GM18507 (cell line): ENCODE measurements around the gene RNF215.
A peak's percentile ranks its signal among the peaks of the same experiment; 100 is the strongest.

Experiments
- DNase-seq: peaks from one replicate; pipeline ENCODE4 v3.0.0; 2011; ENCODE audit warnings: low read depth; ENCODE audit not compliant: insufficient read length; ENCODE audit errors: extremely low spot score
- FAIRE-seq: peaks from 2 replicates; lab custom pipeline; 2011; peaks lifted over from hg19 to GRCh38; lab: Jason Lieb, UNC

Gene RNF215

GRCh38 chr22:30386960-30387827, at the start of gene RNF215:
Gene RNF215 (minus strand): TSS chr22:30387411. CDS start chr22:30387313, 98 bp downstream.
- FAIRE-seq (peak; percentile 74), DNase-seq (peak; percentile 89)

GRCh38 chr22:30436196-30436595, 49.0 kb upstream of the RNF215 start:
- FAIRE-seq (no peak), DNase-seq (no peak)

DNA sequence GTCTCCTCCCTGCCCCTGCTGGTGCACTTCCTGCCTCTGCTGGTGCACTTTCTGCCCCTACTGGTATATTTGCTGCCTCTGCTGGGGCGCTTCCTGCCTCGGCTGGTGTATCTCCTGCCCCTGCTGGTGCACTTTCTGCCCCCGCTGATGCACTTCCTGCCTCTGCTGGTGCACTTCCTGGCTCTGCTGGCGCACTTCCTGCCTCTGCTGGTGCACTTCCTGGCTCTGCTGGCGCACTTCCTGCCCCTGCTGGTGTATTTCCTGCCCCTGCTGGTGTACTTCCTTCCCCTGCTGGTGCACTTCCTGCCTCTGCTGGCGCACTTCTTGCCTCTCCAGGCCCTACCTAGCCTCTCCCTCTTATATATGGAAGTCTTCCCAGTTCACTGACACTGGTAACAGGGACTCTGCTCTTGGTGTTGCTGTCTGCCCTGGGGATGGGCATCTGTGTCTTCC, 48.5 kb upstream of the RNF215 start:
- peak; percentile 95 for FAIRE-seq
- DNase-seq = peak; percentile 23

- DNase-seq = no peak
- FAIRE-seq = no peak
Observed at GRCh38 chr22:30434843-30435242, 47.6 kb upstream of the RNF215 start.

GRCh38 chr22:30433773-30434172, 46.6 kb upstream of the RNF215 start:
- DNase-seq (no peak), FAIRE-seq (no peak)

DNA sequence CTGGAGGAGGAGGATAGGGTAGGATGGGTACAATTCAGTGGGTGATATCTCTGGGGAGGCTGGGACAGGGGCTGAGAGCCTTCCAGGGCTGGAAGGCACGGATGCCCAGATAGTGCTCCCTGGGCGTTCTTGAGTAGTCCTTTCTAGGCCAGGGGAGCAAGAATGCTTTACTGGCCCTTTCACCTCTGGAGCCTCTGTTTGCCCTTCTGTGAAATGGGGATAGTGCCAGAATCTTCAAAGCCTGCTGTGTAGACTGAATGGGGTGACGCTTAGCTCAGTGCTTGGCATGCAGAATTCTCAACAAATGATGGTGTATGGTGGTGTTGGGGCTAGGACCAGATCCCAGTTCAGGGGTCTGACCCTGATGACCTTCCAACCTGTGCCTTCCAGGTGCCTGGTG, 46.0 kb upstream of the RNF215 start:
- FAIRE-seq = no peak

GRCh38 chr22:30432520-30432919, 45.3 kb upstream of the RNF215 start:
- DNase-seq (no peak), FAIRE-seq (no peak)

More for the DNA sequence above, 46.0 kb upstream of the RNF215 start:
- no peak for DNase-seq

GRCh38 chr22:30432096-30432495, 44.9 kb upstream of the RNF215 start:
- FAIRE-seq (no peak), DNase-seq (no peak)

- FAIRE-seq (no peak), DNase-seq (no peak)
Observed at GRCh38 chr22:30430933-30431332, 43.7 kb upstream of the RNF215 start.

- DNase-seq (no peak), FAIRE-seq (no peak)
Observed at GRCh38 chr22:30429887-30430286, 42.7 kb upstream of the RNF215 start.

DNA sequence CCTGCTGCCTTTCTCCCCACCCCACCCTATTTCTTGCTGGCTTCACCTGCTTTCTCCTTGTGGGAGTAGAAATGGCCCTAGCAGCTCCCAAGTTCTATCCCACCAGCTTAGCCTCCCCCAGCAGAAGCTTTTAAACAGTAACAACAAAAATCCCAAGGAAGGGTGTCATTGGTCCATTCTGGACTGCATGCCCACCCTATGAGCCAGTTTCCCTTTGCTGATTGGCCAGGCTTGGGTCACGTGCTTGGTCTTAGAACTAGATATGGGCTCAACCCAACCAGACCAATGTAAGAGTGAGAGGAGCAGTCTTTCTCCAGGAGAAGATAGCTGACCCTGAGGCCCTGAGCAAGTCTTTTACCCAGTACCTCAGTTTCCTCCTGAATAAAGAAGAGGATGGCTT, 40.7 kb upstream of the RNF215 start:
- no peak for DNase-seq
- FAIRE-seq = no peak

DNA sequence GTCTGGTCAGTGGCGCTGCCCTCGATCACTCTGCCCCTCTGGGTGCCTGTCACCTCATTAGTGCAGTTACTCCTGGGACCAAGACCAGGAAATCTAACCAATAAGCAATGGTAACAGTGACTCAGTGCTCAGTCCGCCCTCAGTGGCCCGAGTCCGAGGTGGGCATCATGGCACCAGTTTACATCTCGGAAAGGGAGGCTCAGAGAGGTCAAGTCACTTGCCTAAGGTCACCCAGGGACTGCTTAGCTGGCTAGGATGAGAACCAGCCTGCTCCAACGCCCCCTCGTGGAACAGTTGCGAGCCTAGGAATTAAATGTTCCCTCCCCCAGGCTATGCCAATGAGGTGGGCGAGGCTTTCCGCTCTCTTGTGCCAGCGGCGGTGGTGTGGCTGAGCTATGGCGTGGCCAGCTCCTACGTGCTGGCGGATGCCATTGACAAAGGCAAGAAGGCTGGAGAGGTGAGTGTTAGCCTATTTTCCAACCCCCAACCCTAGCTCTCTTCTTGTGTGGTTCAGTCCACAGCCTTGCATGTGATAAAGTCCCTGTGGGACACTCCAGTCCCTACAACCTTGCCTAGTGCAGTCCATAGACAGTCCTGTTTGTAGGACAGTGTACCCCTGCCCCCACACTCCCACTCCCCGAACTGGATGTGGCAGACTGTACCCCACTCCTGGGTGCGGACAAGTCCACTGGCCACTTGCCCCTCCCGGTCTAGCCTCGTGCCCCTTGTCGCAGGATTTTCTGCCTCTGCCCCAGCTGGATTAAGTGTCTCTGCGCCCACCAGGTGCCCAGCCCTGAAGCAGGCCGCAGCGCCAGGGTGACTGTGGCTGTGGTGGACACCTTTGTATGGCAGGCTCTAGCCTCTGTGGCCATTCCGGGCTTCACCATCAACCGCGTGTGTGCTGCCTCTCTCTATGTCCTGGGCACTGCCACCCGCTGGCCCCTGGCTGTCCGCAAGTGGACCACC, 39.5 kb upstream of the RNF215 start:
- DNase-seq (peak; percentile 49), FAIRE-seq (peak; percentile 92)

DNA sequence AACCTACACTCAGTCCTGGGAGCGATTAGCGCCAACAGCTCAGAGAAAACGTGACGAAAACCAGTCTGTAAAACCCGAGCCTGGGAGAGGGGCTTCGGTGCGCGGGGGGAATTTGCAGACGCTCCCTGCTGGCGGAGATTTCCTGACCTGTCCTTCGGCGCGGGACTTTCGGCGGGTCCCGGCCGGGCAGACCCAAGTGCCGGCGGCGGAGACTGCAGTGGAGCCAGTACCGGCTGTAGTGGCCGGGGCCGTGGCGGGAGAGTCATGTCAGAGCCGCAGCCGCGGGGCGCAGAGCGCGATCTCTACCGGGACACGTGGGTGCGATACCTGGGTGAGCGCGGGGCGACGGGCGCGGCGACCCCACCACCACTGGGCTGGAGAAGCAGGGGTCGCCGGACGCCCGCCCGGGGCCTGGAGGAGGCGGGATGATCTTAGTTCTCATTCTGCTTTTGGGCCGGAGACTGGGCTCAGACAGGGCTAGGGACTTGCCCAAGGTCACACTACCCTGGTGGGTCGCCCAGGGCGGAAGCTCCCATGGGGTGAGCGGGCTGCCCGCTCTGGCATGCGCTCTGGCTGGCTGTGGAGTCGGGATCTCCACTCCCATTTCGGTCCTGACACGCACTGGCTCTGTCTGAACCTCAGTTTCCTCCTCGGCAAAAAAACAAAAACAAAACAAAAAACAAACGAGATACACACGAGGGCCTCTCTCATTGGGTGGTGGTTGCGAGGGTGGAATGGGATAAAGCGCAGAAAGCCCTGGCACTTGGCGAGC, 38.6 kb upstream of the RNF215 start, which contains the start of gene MTFP1:
Gene MTFP1 (plus strand): TSS at position 153 of the 772 bp plus-strand sequence. CDS start 112 bp downstream, at position 265.
- FAIRE-seq = peak; percentile 83
- peak; percentile 47 for DNase-seq

- no peak for DNase-seq
- no peak for FAIRE-seq
Observed at GRCh38 chr22:30425327-30425615, 38.1 kb upstream of the RNF215 start.

DNA sequence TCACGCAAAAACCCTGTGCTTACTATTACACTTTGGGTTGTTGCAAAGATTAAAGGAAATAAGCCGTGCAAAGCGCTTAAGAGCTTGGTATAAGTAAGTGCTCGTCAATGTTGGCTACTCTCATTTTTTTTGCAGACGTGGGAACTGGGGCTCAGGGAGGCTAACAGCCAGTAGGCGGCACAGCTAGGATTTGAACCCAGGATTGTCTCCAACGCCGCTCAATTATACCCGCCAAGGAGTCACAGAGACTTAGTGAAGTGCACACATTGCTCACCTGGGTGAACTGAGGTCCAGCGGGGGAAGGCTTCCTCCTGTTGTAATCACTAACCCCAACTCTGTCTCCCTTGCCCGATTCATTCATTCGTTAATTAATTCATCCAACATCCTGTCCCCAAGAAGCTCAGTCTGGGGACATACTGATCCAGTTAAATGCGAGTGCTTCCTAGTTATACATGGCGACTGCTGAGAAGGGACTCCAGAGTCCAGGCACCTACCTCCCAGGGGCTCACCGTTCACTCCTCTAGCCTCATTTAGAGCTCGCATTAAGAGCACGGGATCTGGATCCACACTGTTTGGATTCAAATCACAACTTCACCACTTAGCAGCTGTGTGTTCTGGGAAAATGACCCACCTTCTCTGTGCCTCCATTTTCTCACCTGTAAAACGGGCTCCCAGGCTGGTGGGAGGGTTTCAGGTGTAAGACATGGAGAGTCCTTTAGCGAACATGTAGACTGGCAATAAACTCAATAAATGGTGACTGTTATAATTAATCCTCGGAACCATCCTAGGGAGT, 37.5 kb upstream of the RNF215 start:
- DNase-seq = no peak
- FAIRE-seq = no peak

GRCh38 chr22:30423959-30424533, 36.8 kb upstream of the RNF215 start:
- FAIRE-seq = peak; percentile 99
- DNase-seq = peak; percentile 95

- DNase-seq = no peak
- no peak for FAIRE-seq
Observed at GRCh38 chr22:30423301-30423958, 36.2 kb upstream of the RNF215 start.
